Bronchial epithelial cell (primary cell): ENCODE measurements around the gene PEF1. TPM values are rescaled to one million over a fixed set of nuclear protein-coding genes. Genes with fewer than 3 reads are reported as not detected.

ENCODE experiments used
- DNase-seq: peaks from one replicate; pipeline ENCODE4 v3.0.0-alpha.2; 2010; ENCODE audit warnings: low read depth
- FAIRE-seq: peaks from 2 replicates; lab custom pipeline; 2011; peaks lifted over from hg19 to GRCh38; lab: Jason Lieb, UNC
- H3K27me3 ChIP-seq: 2 replicates; pipeline ENCODE4 v1.5.1; 2011; ENCODE audit warnings: low read length; ENCODE audit not compliant: control insufficient read depth, insufficient read depth
- H3K36me3 ChIP-seq: 2 replicates; pipeline ENCODE4 v1.5.1; 2011; ENCODE audit warnings: low read length; ENCODE audit not compliant: control insufficient read depth, insufficient read depth
- H3K4me3 ChIP-seq: 2 replicates; pipeline ENCODE4 v1.5.1; 2011; ENCODE audit warnings: mild to moderate bottlenecking, low read depth, low read length, control low read depth
- total RNA-seq: library from RNA; depleted of rRNA; stranded (reverse); fragments of >200 nt; gene quantifications from 2 replicates; pipeline ENCODE4 v1.2.1, GENCODE V29; 2014
- TF ChIP-seq, protein P1 (sequence below): IDR thresholded peaks from 2 replicates; pipeline ENCODE4 v1.5.1; 2011; ENCODE audit warnings: mild to moderate bottlenecking, moderate library complexity, low read length, control low read depth, inconsistent platforms; ENCODE audit not compliant: insufficient read depth, severe bottlenecking

The PEF1 gene
- total RNA-seq, 1 donor from 2014 or later, result 67.4 TPM

DNA sequence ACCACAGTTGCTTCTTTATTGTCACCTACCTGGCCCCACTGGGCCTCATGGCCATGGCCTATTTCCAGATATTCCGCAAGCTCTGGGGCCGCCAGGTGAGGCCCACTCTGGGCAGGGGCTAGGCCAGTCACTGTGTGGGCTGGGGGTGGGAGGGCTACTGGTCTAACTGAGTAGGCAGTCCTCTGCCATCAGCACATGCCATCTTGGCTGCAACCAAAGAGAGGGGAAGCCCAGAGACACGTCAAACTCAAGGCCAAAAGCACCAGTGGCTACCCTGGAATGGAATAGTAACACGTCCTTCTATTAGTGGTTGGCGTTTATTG is 23.2 kb downstream of the PEF1 start:
- DNase-seq (no peak), FAIRE-seq (no peak)
- TF ChIP-seq, protein P1, sequence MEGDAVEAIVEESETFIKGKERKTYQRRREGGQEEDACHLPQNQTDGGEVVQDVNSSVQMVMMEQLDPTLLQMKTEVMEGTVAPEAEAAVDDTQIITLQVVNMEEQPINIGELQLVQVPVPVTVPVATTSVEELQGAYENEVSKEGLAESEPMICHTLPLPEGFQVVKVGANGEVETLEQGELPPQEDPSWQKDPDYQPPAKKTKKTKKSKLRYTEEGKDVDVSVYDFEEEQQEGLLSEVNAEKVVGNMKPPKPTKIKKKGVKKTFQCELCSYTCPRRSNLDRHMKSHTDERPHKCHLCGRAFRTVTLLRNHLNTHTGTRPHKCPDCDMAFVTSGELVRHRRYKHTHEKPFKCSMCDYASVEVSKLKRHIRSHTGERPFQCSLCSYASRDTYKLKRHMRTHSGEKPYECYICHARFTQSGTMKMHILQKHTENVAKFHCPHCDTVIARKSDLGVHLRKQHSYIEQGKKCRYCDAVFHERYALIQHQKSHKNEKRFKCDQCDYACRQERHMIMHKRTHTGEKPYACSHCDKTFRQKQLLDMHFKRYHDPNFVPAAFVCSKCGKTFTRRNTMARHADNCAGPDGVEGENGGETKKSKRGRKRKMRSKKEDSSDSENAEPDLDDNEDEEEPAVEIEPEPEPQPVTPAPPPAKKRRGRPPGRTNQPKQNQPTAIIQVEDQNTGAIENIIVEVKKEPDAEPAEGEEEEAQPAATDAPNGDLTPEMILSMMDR, result no peak

DNA sequence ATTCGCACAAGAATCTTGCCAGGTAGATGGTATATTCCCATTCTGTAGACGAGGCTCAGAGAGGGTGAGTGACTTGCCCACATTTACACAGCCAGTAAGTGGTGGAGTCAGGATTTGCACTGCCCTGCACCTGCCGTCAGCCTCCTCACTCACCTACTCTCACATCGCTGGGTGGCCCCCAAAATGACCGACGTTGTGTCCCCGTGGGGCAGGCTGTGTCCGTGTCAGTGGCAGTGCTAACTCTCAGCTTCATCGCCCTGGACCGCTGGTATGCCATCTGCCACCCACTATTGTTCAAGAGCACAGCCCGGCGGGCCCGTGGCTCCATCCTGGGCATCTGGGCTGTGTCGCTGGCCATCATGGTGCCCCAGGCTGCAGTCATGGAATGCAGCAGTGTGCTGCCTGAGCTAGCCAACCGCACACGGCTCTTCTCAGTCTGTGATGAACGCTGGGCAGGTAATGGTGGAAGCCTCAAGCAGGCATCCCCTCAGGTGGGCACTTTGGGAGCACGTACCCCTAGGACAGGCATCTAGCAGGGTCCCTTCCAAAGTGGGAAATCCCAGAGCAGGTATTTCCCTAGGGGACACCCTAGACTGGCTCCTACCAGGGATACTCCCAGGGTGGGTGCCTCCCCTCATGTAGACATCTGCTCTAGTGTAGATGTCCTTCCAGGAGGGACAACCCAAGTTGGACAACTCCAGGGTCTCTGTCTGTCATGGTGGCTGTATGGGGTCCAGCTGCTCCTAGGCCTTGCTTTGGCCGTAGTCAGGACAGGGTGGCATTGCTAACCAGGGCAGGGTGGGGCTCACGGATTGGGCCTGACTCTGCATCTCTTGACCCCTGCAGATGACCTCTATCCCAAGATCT is 23.8 kb downstream of the PEF1 start:
- H3K27me3 ChIP-seq, result peaks cover 17% of the 10 kb centered on the region
- no peaks in the 10 kb centered on the region for H3K36me3 ChIP-seq
- TF ChIP-seq, protein P1, result no peak
- no peak overlapping the region for H3K4me3 ChIP-seq
- DNase-seq, result no peak
- FAIRE-seq, result peak; percentile 32

More for the DNA sequence above, 23.2 kb downstream of the PEF1 start:
- no peaks in the 10 kb centered on the region for H3K36me3 ChIP-seq
- H3K27me3 ChIP-seq, result peaks cover 13% of the 10 kb centered on the region
- no peak overlapping the region for H3K4me3 ChIP-seq

DNA sequence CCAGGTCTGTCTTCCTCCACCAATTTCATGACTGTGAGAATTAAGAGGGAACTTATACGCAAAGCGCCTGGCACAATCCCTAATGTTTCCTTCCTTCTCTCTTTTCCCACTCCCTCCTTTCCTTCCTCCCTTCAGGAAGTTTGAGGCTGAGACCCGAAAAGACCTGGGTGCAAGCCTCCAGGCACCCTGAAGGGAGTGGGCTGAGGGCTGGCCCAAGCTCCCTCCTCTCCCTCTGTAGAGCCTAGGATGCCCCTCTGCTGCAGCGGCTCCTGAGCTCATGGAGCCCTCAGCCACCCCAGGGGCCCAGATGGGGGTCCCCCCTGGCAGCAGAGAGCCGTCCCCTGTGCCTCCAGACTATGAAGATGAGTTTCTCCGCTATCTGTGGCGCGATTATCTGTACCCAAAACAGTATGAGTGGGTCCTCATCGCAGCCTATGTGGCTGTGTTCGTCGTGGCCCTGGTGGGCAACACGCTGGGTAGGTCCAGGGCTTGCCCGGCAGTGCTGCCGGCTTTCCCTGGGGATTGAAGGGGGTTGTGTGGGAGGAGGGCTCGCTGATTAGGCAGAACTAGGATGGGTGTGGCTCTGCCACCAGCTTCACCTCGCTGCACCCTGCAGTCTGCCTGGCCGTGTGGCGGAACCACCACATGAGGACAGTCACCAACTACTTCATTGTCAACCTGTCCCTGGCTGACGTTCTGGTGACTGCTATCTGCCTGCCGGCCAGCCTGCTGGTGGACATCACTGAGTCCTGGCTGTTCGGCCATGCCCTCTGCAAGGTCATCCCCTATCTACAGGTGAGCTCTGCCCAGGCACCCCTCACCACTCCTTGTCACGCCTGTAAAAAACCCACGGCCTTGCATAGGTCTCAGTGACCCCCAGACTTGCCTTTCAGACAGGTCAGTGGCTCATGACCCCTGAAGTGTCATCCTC is 25.5 kb downstream of the PEF1 start:
- H3K4me3 ChIP-seq, result no peak overlapping the region
- peaks cover 17% of the 10 kb centered on the region for H3K27me3 ChIP-seq
- no peak for DNase-seq
- FAIRE-seq, result no peak
- TF ChIP-seq, protein P1, result no peak
- no peaks in the 10 kb centered on the region for H3K36me3 ChIP-seq

DNA sequence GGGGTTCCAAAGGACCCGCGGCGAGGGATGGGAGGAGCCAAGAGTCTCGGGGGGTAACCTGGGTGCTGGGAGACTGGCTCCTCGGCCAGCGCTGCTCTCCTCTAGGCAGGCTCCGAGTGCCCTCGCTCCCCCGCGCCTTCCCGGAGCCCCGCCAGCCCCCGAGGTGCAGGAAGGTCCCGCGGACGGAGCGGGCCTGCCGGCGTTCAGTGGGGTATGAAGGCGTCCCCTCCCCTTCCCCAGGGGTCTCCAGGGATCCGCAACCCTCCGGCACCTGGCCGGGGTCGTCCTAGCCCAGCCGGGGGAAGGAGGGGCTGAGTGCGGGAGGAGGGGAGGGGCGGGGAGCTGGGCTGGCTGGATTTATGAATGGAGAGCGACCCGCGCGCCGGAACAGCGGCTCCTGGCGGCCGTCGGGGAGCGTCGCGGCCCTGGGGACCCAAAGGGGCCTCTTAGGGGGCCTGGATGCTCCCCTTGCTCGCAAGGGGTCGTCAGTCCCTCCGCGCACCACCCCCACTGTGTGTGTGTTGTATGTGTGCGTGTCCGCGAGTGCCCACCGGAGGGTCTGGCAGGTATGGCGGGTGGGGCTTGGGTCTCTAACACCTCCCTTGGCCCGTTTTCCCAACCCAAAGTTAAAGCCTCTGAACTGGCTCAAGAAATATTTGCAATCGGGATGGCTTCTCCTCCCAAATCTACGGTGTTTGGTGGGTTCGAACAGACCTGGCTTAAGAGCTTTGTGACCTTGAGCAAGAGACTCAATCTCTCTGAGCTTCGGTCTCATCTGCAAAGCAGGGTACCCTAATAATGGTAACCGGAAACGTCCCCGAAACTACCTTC is 26.5 kb downstream of the PEF1 start:
- no peaks in the 10 kb centered on the region for H3K36me3 ChIP-seq
- TF ChIP-seq, protein P1, result peak; percentile 90
- H3K4me3 ChIP-seq, result peak overlapping the region; percentile 33
- DNase-seq (no peak), FAIRE-seq (no peak)
- H3K27me3 ChIP-seq, result peaks cover 17% of the 10 kb centered on the region

DNA sequence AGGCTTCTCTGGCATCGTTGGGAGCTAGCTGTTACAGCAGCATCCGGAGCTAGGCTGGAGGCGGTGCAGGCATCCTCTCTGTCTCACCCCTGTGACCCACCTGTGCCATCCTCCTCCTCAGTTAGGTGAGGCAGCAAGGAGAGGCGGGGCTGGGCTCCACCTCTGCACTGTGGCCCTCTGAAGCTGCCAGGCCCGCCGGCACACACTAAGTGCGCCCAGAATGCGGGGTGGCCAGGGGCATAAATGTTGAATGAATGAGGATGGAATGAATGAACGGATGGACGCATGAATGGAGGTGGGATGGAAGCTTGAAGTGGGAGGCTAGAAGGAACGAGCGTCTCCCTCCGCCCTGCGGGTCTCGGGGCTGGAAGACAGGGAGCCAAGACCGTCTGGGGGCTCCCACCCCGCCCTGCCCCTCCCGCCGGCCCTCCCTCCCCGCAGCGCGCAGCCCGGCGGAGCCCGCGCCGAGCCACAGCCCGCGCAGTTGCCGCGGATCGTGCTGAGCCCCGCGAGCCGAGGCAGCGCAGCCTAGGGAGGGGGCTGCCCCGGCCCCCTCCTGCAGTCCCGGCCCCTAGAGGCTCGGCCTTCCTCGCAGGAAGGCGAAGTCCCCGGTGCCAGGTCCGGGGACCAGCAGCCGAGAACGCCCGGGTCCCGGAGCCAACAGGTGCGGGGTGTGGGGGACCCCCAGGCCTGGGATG is 27.3 kb downstream of the PEF1 start, which contains the start of gene HCRTR1:
Gene HCRTR1 (plus strand): TSS at position 472 of the 698 bp plus-strand sequence. CDS start 1,504 bp downstream, outside the sequence.
- DNase-seq (no peak), FAIRE-seq (no peak)
- peaks cover 17% of the 10 kb centered on the region for H3K27me3 ChIP-seq
- peak within 1 kb of the TSS; percentile 33 for H3K4me3 ChIP-seq
- H3K36me3 ChIP-seq, result no peaks in the 10 kb centered on the region
- TF ChIP-seq, protein P1, result no peak
